GM12873 (cell line): Measurements from ENCODE around the gene ACTN1.

Experiments used
- CTCF ChIP-seq: IDR thresholded peaks from 2 replicates; pipeline ENCODE4 v1.5.1; 2012; ENCODE audit warnings: low read depth, mild to moderate bottlenecking, moderate library complexity, low read length, control low read depth; ENCODE audit not compliant: insufficient read depth; ENCODE audit errors: missing control alignments

ACTN1 gene

GRCh38 chr14:68942296-68943035 is 36.6 kb downstream of the ACTN1 start:
- TF ChIP-seq CTCF: no peak

DNA sequence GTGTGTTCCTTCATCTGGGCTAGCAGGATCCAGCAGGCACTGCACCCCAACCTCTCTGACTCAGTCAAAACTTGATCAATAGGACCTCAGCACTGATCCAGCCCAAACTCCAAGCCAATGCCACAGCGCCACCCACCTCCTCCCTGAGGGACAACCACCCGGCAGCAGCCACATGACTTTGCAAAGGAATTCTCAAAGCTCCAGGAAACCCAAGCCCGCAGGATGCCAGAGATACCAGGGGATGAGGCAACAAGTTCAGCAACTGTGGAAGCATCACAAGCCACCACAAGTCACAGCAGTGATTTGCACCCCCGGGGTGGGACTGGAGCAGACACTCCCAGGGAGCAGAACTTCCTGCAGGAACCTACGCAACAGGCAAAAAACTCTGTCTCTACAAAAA is 37.3 kb downstream of the ACTN1 start:
- no peak for TF ChIP-seq CTCF

DNA sequence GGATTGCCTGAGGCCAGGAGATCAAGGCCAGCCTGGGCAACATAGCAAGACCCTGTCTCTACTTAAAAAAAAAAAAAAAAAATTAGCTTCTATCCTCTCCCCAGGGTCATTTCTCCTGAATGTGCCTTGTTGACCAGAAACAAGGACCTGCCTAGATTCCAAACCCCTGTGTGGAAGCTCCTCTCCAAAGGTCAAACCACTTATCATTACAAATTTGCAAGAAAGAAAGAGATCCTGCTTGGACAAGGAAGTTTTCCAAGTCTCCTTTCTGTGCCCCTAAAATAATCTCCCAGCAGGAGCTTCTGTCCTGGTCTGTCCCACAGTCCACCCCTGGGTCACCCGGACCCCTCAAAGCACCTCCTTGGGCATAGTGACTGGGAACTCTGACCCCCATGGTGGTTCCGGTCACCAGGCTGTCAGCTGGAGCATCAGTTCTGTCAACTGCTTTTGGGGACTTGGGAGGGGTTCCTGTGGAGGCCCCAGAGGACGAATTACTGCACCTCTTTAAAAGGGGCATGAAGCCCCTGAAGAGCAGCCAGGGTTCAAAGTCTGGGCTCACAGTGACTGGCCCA is 38.4 kb downstream of the ACTN1 start:
- TF ChIP-seq CTCF: no peak

- TF ChIP-seq CTCF: no peak
These were observed 39.0 kb downstream of the ACTN1 start for GRCh38 chr14:68939893-68940613.

GRCh38 chr14:68939181-68939892 is 39.8 kb downstream of the ACTN1 start:
- TF ChIP-seq CTCF: no peak

DNA sequence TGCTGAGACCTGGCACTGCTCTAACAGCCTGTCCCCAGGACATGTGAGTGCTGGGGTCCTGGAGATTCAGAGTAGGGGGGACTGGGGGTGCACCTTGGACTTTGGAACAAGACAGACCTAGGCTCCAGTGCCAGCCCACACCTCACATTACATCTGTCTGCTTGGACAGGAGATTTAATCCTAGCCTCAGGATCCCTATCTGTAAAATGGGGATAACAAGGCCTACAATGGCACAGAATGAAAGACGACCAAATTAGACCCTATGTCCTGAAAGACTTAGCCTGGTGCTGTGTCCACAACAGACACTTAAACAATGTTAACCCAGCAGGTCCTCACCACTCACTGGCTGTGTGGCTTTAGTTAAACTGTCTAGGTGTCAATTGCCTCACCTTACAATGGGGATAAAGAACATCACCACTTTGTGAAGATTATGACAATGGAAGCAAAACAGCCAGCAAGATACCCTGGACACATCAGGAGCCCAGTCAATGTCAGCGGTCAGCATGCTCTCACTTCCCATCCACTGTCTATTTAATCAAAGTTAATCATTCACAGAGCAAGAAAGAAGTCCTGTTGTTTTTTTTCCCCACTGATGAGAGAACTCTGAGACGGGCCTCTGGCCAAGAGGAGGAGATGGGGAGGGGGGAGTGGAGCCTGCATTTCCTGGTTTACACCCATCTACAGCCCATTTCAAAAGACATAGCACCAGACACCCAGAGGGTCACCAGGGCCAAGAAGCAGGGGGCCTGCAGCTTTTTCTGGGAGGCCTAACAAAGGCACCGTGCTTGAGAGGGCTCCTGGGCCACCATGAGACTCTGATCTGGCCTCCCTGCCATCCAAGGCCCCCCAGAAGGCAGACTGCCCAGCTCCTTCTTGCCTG is 40.6 kb downstream of the ACTN1 start:
- TF ChIP-seq CTCF: no peak
